ENCODE results near the gene TNFSF9.

The TNFSF9 gene

GRCh38 chr19:6510618-6511017 is 20.2 kb upstream of the TNFSF9 start:
- Histone ChIP-seq H2BK120ac (ENCODE audit: low read depth, low read length) (no peak overlapping the region), H2AK5ac (ENCODE audit: low read depth, low read length) (no peak overlapping the region), H2AFZ (ENCODE audit: low read length) (no peak overlapping the region), H4K91ac (ENCODE audit: low read depth, low read length, poor library complexity) (no peak overlapping the region), H3K23ac (ENCODE audit: low read depth, low read length, poor library complexity) (no peak overlapping the region), H2BK12ac (ENCODE audit: low read length) (no peak overlapping the region), H3K18ac (ENCODE audit: low read length) (no peak overlapping the region), H3K4me2 (ENCODE audit: insufficient read depth, low read length, poor library complexity, severe bottlenecking) (no peak overlapping the region), H3K79me1 (ENCODE audit: low read depth, low read length) (no peaks in the 10 kb centered on the region), H3K36me3 (replicated peaks in 1 of 2; ENCODE audit: control insufficient read depth in 2 of 2, insufficient read depth in 2 of 2, low read length in 2 of 2) (no peaks in the 10 kb centered on the region), H3K9ac (ENCODE audit: low read depth, low read length, poor library complexity) (no peak overlapping the region), H3K4ac (ENCODE audit: low read length) (no peak overlapping the region), H3K14ac (ENCODE audit: low read length) (no peak overlapping the region), H3K9me3 (replicated peaks in 1 of 2; ENCODE audit: control insufficient read depth in 2 of 2, insufficient read depth in 1 of 2, low read depth in 1 of 2, low read length in 2 of 2) (no peaks in the 10 kb centered on the region), H3K27ac (replicated peaks; ENCODE audit: low read length) (no peak overlapping the region), H3K4me3 (ENCODE audit: low read length in 2 of 2) (no peak overlapping the region), H3K4me1 (ENCODE audit: control insufficient read depth in 2 of 2, insufficient read depth in 1 of 2, low read depth in 1 of 2, low read length in 2 of 2) (peaks cover 0 to 3% of the 10 kb centered on the region in 2 donors), H3K27me3 (ENCODE audit: control insufficient read depth in 3 of 3, insufficient read depth in 3 of 3, low read depth in 1 of 3, low read length in 3 of 3) (no peaks in the 10 kb centered on the region), H2BK15ac (ENCODE audit: low read length) (no peak overlapping the region), H2BK5ac (ENCODE audit: low read length) (no peak overlapping the region), H4K8ac (ENCODE audit: low read depth, low read length) (no peak overlapping the region)
- DNase-seq (ENCODE audit: low spot score) = no peak
- no CpG with 5 or more reads among the region's 7 CpGs for whole genome bisulfite sequencing, 2 donors (ENCODE audit: extremely low coverage in 2 of 2, insufficient read length in 2 of 2, insufficient replicate concordance in 1 of 2)

- no peak overlapping the region for H3K4ac ChIP-seq (ENCODE audit: low read length)
- no peak overlapping the region for H4K8ac ChIP-seq (ENCODE audit: low read depth, low read length)
- H2BK5ac ChIP-seq (ENCODE audit: low read length) = no peak overlapping the region
- H3K14ac ChIP-seq (ENCODE audit: low read length) = no peak overlapping the region
- no peak for DNase-seq (ENCODE audit: low spot score)
- no peak overlapping the region for H3K4me2 ChIP-seq (ENCODE audit: insufficient read depth, low read length, poor library complexity, severe bottlenecking)
- H3K9me3 ChIP-seq (replicated peaks in 1 of 2; ENCODE audit: control insufficient read depth in 2 of 2, insufficient read depth in 1 of 2, low read depth in 1 of 2, low read length in 2 of 2) = no peaks in the 10 kb centered on the region
- H4K91ac ChIP-seq (ENCODE audit: low read depth, low read length, poor library complexity) = no peak overlapping the region
- no peak overlapping the region for H3K4me3 ChIP-seq (ENCODE audit: low read length in 2 of 2)
- WGBS, 2 donors (ENCODE audit: extremely low coverage in 2 of 2, insufficient read length in 2 of 2, insufficient replicate concordance in 1 of 2) = no CpG with 5 or more reads among the region's 9 CpGs
- H3K27ac ChIP-seq (replicated peaks; ENCODE audit: low read length) = no peak overlapping the region
- no peak overlapping the region for H3K23ac ChIP-seq (ENCODE audit: low read depth, low read length, poor library complexity)
- H3K4me1 ChIP-seq (ENCODE audit: control insufficient read depth in 2 of 2, insufficient read depth in 1 of 2, low read depth in 1 of 2, low read length in 2 of 2) = peaks cover 3 to 5% of the 10 kb centered on the region in 2 donors
- H3K18ac ChIP-seq (ENCODE audit: low read length) = no peak overlapping the region
- H3K36me3 ChIP-seq (replicated peaks in 1 of 2; ENCODE audit: control insufficient read depth in 2 of 2, insufficient read depth in 2 of 2, low read length in 2 of 2) = no peaks in the 10 kb centered on the region
- no peaks in the 10 kb centered on the region for H3K79me1 ChIP-seq (ENCODE audit: low read depth, low read length)
- no peak overlapping the region for H2BK120ac ChIP-seq (ENCODE audit: low read depth, low read length)
- no peak overlapping the region for H2AFZ ChIP-seq (ENCODE audit: low read length)
- H2AK5ac ChIP-seq (ENCODE audit: low read depth, low read length) = peak overlapping the region; percentile 76
- no peak overlapping the region for H2BK12ac ChIP-seq (ENCODE audit: low read length)
- H2BK15ac ChIP-seq (ENCODE audit: low read length) = no peak overlapping the region
- H3K9ac ChIP-seq (ENCODE audit: low read depth, low read length, poor library complexity) = no peak overlapping the region
- H3K27me3 ChIP-seq (ENCODE audit: control insufficient read depth in 3 of 3, insufficient read depth in 3 of 3, low read depth in 1 of 3, low read length in 3 of 3) = peaks cover 0 to 4% (median 0%) of the 10 kb centered on the region in 3 experiments
Measured at GRCh38 chr19:6514089-6514488, 16.7 kb upstream of the TNFSF9 start.

GRCh38 chr19:6514926-6515544 is 15.8 kb upstream of the TNFSF9 start:
- Histone ChIP-seq H3K4me1 (ENCODE audit: control insufficient read depth in 2 of 2, insufficient read depth in 1 of 2, low read depth in 1 of 2, low read length in 2 of 2) (peaks cover 0 to 5% of the 10 kb centered on the region in 2 donors), H3K4me2 (ENCODE audit: insufficient read depth, low read length, poor library complexity, severe bottlenecking) (no peak overlapping the region), H3K23ac (ENCODE audit: low read depth, low read length, poor library complexity) (peak overlapping the region; percentile 65), H3K9ac (ENCODE audit: low read depth, low read length, poor library complexity) (peak overlapping the region; percentile 24), H4K8ac (ENCODE audit: low read depth, low read length) (no peak overlapping the region), H2BK120ac (ENCODE audit: low read depth, low read length) (no peak overlapping the region), H2BK15ac (ENCODE audit: low read length) (peak overlapping the region; percentile 95), H3K79me1 (ENCODE audit: low read depth, low read length) (no peaks in the 10 kb centered on the region), H4K91ac (ENCODE audit: low read depth, low read length, poor library complexity) (no peak overlapping the region), H3K4me3 (ENCODE audit: low read length in 2 of 2) (no peak overlapping the region), H2AK5ac (ENCODE audit: low read depth, low read length) (peak overlapping the region; percentile 91), H3K14ac (ENCODE audit: low read length) (no peak overlapping the region), H2AFZ (ENCODE audit: low read length) (no peak overlapping the region), H3K27me3 (ENCODE audit: control insufficient read depth in 3 of 3, insufficient read depth in 3 of 3, low read depth in 1 of 3, low read length in 3 of 3) (peaks cover 0 to 4% (median 0%) of the 10 kb centered on the region in 3 experiments), H3K9me3 (replicated peaks in 1 of 2; ENCODE audit: control insufficient read depth in 2 of 2, insufficient read depth in 1 of 2, low read depth in 1 of 2, low read length in 2 of 2) (no peaks in the 10 kb centered on the region), H3K4ac (ENCODE audit: low read length) (no peak overlapping the region), H2BK5ac (ENCODE audit: low read length) (no peak overlapping the region), H3K18ac (ENCODE audit: low read length) (peak overlapping the region; percentile 59), H3K36me3 (replicated peaks in 1 of 2; ENCODE audit: control insufficient read depth in 2 of 2, insufficient read depth in 2 of 2, low read length in 2 of 2) (no peaks in the 10 kb centered on the region), H3K27ac (replicated peaks; ENCODE audit: low read length) (no peak overlapping the region), H2BK12ac (ENCODE audit: low read length) (no peak overlapping the region)
- no peak for DNase-seq (ENCODE audit: low spot score)
- no CpG with 5 or more reads among the region's 15 CpGs for WGBS, 2 donors (ENCODE audit: extremely low coverage in 2 of 2, insufficient read length in 2 of 2, insufficient replicate concordance in 1 of 2)

- peak overlapping the region; percentile 88 for H3K9ac ChIP-seq (ENCODE audit: low read depth, low read length, poor library complexity)
- H3K4me1 ChIP-seq (ENCODE audit: control insufficient read depth in 2 of 2, insufficient read depth in 1 of 2, low read depth in 1 of 2, low read length in 2 of 2) = peaks cover 0 to 5% of the 10 kb centered on the region in 2 donors
- peaks cover 0 to 4% (median 0%) of the 10 kb centered on the region in 3 experiments for H3K27me3 ChIP-seq (ENCODE audit: control insufficient read depth in 3 of 3, insufficient read depth in 3 of 3, low read depth in 1 of 3, low read length in 3 of 3)
- no peaks in the 10 kb centered on the region for H3K36me3 ChIP-seq (replicated peaks in 1 of 2; ENCODE audit: control insufficient read depth in 2 of 2, insufficient read depth in 2 of 2, low read length in 2 of 2)
- WGBS, 2 donors (ENCODE audit: extremely low coverage in 2 of 2, insufficient read length in 2 of 2, insufficient replicate concordance in 1 of 2) = no CpG with 5 or more reads among the region's 26 CpGs
- H2BK120ac ChIP-seq (ENCODE audit: low read depth, low read length) = no peak overlapping the region
- H2AFZ ChIP-seq (ENCODE audit: low read length) = peak overlapping the region; percentile 87
- H3K4ac ChIP-seq (ENCODE audit: low read length) = no peak overlapping the region
- no peak overlapping the region for H2BK15ac ChIP-seq (ENCODE audit: low read length)
- H3K4me3 ChIP-seq (ENCODE audit: low read length in 2 of 2) = peak overlapping the region; percentile 42 to 77
- H2BK12ac ChIP-seq (ENCODE audit: low read length) = no peak overlapping the region
- H3K4me2 ChIP-seq (ENCODE audit: insufficient read depth, low read length, poor library complexity, severe bottlenecking) = peak overlapping the region; percentile 96
- no peak overlapping the region for H3K27ac ChIP-seq (replicated peaks; ENCODE audit: low read length)
- H2BK5ac ChIP-seq (ENCODE audit: low read length) = peak overlapping the region; percentile 6
- DNase-seq (ENCODE audit: low spot score) = peak; percentile 94
- no peak overlapping the region for H2AK5ac ChIP-seq (ENCODE audit: low read depth, low read length)
- no peak overlapping the region for H4K91ac ChIP-seq (ENCODE audit: low read depth, low read length, poor library complexity)
- H3K14ac ChIP-seq (ENCODE audit: low read length) = peak overlapping the region; percentile 59
- H3K9me3 ChIP-seq (replicated peaks in 1 of 2; ENCODE audit: control insufficient read depth in 2 of 2, insufficient read depth in 1 of 2, low read depth in 1 of 2, low read length in 2 of 2) = no peaks in the 10 kb centered on the region
- peak overlapping the region; percentile 40 for H3K18ac ChIP-seq (ENCODE audit: low read length)
- no peaks in the 10 kb centered on the region for H3K79me1 ChIP-seq (ENCODE audit: low read depth, low read length)
- no peak overlapping the region for H4K8ac ChIP-seq (ENCODE audit: low read depth, low read length)
- H3K23ac ChIP-seq (ENCODE audit: low read depth, low read length, poor library complexity) = peak overlapping the region; percentile 58
Measured at GRCh38 chr19:6516018-6516658, 14.7 kb upstream of the TNFSF9 start.
